ENCODE results near the gene ADAMTS13.

ADAMTS13 gene

GRCh38 chr9:133454943-133455673 lies 32.9 kb downstream of the ADAMTS13 start:
- no peak for DNase-seq (ENCODE audit: low read depth, low spot score)

GRCh38 chr9:133455936-133456335 lies 33.8 kb downstream of the ADAMTS13 start:
- DNase-seq (ENCODE audit: low read depth, low spot score) = no peak

GRCh38 chr9:133456409-133456808 lies 34.2 kb downstream of the ADAMTS13 start:
- no peak for DNase-seq (ENCODE audit: low read depth, low spot score)

GRCh38 chr9:133457233-133457632 lies 35.1 kb downstream of the ADAMTS13 start:
- no peak for DNase-seq (ENCODE audit: low read depth, low spot score)

- no peak for DNase-seq (ENCODE audit: low read depth, low spot score)
Measured at GRCh38 chr9:133457748-133458147, 35.6 kb downstream of the ADAMTS13 start.

GRCh38 chr9:133458643-133459312 lies 36.6 kb downstream of the ADAMTS13 start:
- DNase-seq (ENCODE audit: low read depth, low spot score) = no peak

- DNase-seq (ENCODE audit: low read depth, low spot score) = peak; percentile 80
Measured at GRCh38 chr9:133459476-133460404, 37.6 kb downstream of the ADAMTS13 start, which contains the start of gene CACFD1. Gene CACFD1 (plus strand): TSS chr9:133459978. CDS start chr9:133460067, 89 bp downstream.

- no peak for DNase-seq (ENCODE audit: low read depth, low spot score)
Measured at GRCh38 chr9:133460405-133461175, 38.4 kb downstream of the ADAMTS13 start.

- DNase-seq (ENCODE audit: low read depth, low spot score) = no peak
Measured at GRCh38 chr9:133461975-133462374, 39.8 kb downstream of the ADAMTS13 start.

GRCh38 chr9:133463234-133463863 lies 41.2 kb downstream of the ADAMTS13 start:
- no peak for DNase-seq (ENCODE audit: low read depth, low spot score)

GRCh38 chr9:133463864-133464615 lies 41.9 kb downstream of the ADAMTS13 start:
- DNase-seq (ENCODE audit: low read depth, low spot score) = no peak

GRCh38 chr9:133464638-133465037 lies 42.5 kb downstream of the ADAMTS13 start:
- no peak for DNase-seq (ENCODE audit: low read depth, low spot score)

- DNase-seq (ENCODE audit: low read depth, low spot score) = no peak
Measured at GRCh38 chr9:133465984-133466383, 43.8 kb downstream of the ADAMTS13 start.

- no peak for DNase-seq (ENCODE audit: low read depth, low spot score)
Measured at GRCh38 chr9:133467101-133467500, 44.9 kb downstream of the ADAMTS13 start.

- no peak for DNase-seq (ENCODE audit: low read depth, low spot score)
Measured at GRCh38 chr9:133468374-133468773, 46.2 kb downstream of the ADAMTS13 start.

GRCh38 chr9:133468777-133469421 lies 46.7 kb downstream of the ADAMTS13 start:
- DNase-seq (ENCODE audit: low read depth, low spot score) = no peak

- no peak for DNase-seq (ENCODE audit: low read depth, low spot score)
Measured at GRCh38 chr9:133470427-133470924, 48.3 kb downstream of the ADAMTS13 start.

GRCh38 chr9:133470988-133471387 lies 48.8 kb downstream of the ADAMTS13 start:
- DNase-seq (ENCODE audit: low read depth, low spot score) = no peak

GRCh38 chr9:133471551-133472276 lies 49.5 kb downstream of the ADAMTS13 start:
- DNase-seq (ENCODE audit: low read depth, low spot score) = no peak
